Activated naive CD8-positive, alpha-beta T cell (primary cell): Measurements from ENCODE around the gene AADACL2.

ENCODE experiments used
- H3K27ac Mint-ChIP-seq: one replicate; pipeline ENCODE4 v1.8.0; 2021; ENCODE audit warnings: mixed read lengths
- H3K27me3 Mint-ChIP-seq: one replicate; pipeline ENCODE4 v1.8.0; 2021; ENCODE audit warnings: mixed read lengths
- H3K36me3 Mint-ChIP-seq: one replicate; pipeline ENCODE4 v1.8.0; 2021; ENCODE audit warnings: mixed read lengths
- H3K4me1 Mint-ChIP-seq: one replicate; pipeline ENCODE4 v1.8.0; 2021; ENCODE audit warnings: low read depth, mixed read lengths
- H3K4me3 Mint-ChIP-seq: one replicate; pipeline ENCODE4 v1.8.0; 2021; ENCODE audit warnings: mild to moderate bottlenecking, mixed read lengths
- H3K9me3 Mint-ChIP-seq: one replicate; pipeline ENCODE4 v1.8.0; 2021; ENCODE audit warnings: low read depth, mixed read lengths

AADACL2 gene

GRCh38 chr3:151806838-151807237 is 73.1 kb downstream of the AADACL2 start:
- Mint-ChIP-seq H3K36me3 (peaks cover 8% of the 10 kb centered on the region), H3K27ac (no peak overlapping the region), H3K4me3 (no peak overlapping the region), H3K4me1 (no peaks in the 10 kb centered on the region), H3K9me3 (peaks cover 6% of the 10 kb centered on the region), H3K27me3 (no peaks in the 10 kb centered on the region)
